GM21447 (cell line): ENCODE data around the gene ST8SIA6.
"Not testable (repeated sequence)": the region's sequence is repeated elsewhere in the genome, so short reads cannot be mapped to it uniquely, and the experiment has no call there.

Experiments used
- ATAC-seq: cut with Tn5 transposase; IDR thresholded peaks from one replicate; pipeline ENCODE4 v1.9.1; 2021; ENCODE audit not compliant: unreplicated experiment

Gene ST8SIA6

GRCh38 chr10:17460756-17461155, 6.4 kb upstream of the ST8SIA6 start:
- no peak for ATAC-seq

- no peak for ATAC-seq
Observed at GRCh38 chr10:17457083-17457482, 2.7 kb upstream of the ST8SIA6 start.

- no peak for ATAC-seq
Observed at GRCh38 chr10:17456032-17456548, 1.7 kb upstream of the ST8SIA6 start.

- ATAC-seq = no peak
Observed at GRCh38 chr10:17455015-17455520, 673 bp upstream of the ST8SIA6 start.

GRCh38 chr10:17453373-17454091, 863 bp downstream of the ST8SIA6 start:
- ATAC-seq = no peak

- ATAC-seq = no peak
Observed at GRCh38 chr10:17453035-17453372, 1.4 kb downstream of the ST8SIA6 start.

GRCh38 chr10:17452060-17452841, 2.1 kb downstream of the ST8SIA6 start:
- ATAC-seq = no peak

GRCh38 chr10:17450024-17450423, 4.4 kb downstream of the ST8SIA6 start:
- ATAC-seq = no peak

GRCh38 chr10:17445400-17445998, 8.9 kb downstream of the ST8SIA6 start:
- no peak for ATAC-seq

- no peak for ATAC-seq
Observed at GRCh38 chr10:17444388-17444714, 10.0 kb downstream of the ST8SIA6 start.

- peak; percentile 92 for ATAC-seq
Observed at GRCh38 chr10:17443707-17444387, 10.5 kb downstream of the ST8SIA6 start.

GRCh38 chr10:17438583-17438982, 15.8 kb downstream of the ST8SIA6 start:
- no peak for ATAC-seq

GRCh38 chr10:17436578-17436977, 17.8 kb downstream of the ST8SIA6 start:
- ATAC-seq = not testable (repeated sequence)

- ATAC-seq = no peak
Observed at GRCh38 chr10:17435953-17436352, 18.4 kb downstream of the ST8SIA6 start.

GRCh38 chr10:17435187-17435586, 19.2 kb downstream of the ST8SIA6 start:
- no peak for ATAC-seq

GRCh38 chr10:17432723-17433122, 21.7 kb downstream of the ST8SIA6 start:
- ATAC-seq = no peak

- no peak for ATAC-seq
Observed at GRCh38 chr10:17431871-17432311, 22.5 kb downstream of the ST8SIA6 start.

- ATAC-seq = no peak
Observed at GRCh38 chr10:17430647-17431355, 23.6 kb downstream of the ST8SIA6 start.

- no peak for ATAC-seq
Observed at GRCh38 chr10:17429490-17429889, 24.9 kb downstream of the ST8SIA6 start.

GRCh38 chr10:17428351-17429097, 25.9 kb downstream of the ST8SIA6 start:
- peak; percentile 63 for ATAC-seq
